HepG2 (cell line): Measurements from ENCODE around the gene ELAPOR1. TPM values are rescaled to one million over a fixed set of nuclear protein-coding genes. Genes with fewer than 3 reads are reported as not detected.

ENCODE experiments used
- ARID3A ChIP-seq: IDR thresholded peaks from 2 replicates; pipeline ENCODE4 v1.6.1; 2012; ENCODE audit warnings: low read depth, low read length, improper control_type of control experiment
- ARNTL ChIP-seq: sonication (generic); formaldehyde crosslinking; IDR thresholded peaks from 2 replicates; pipeline ENCODE4 v1.4.0; 2020; ENCODE audit warnings: mild to moderate bottlenecking, missing genetic modification reagents
- MIER2 ChIP-seq: IDR thresholded peaks from 2 replicates; pipeline ENCODE4 v1.6.1; 2016; ENCODE audit warnings: missing biosample characterization, missing genetic modification reagents
- ZBTB43 ChIP-seq: sonication (generic); formaldehyde crosslinking; conservative IDR thresholded peaks from 2 replicates; pipeline ENCODE4 v1.4.0; 2020; ENCODE audit warnings: missing genetic modification reagents
- ZNF432 ChIP-seq: sonication (generic); formaldehyde crosslinking; IDR thresholded peaks from 2 replicates; pipeline ENCODE4 v1.5.0; 2020; ENCODE audit warnings: missing genetic modification reagents, mild to moderate bottlenecking, borderline replicate concordance
- ZNF547 ChIP-seq: sonication (generic); formaldehyde crosslinking; IDR thresholded peaks from 2 replicates; pipeline ENCODE4 v1.5.1; 2020; ENCODE audit warnings: mild to moderate bottlenecking, missing genetic modification reagents
- ZNF564 ChIP-seq: sonication (generic); formaldehyde crosslinking; IDR thresholded peaks from 2 replicates; pipeline ENCODE4 v1.8.1; 2023; ENCODE audit warnings: mild to moderate bottlenecking, missing genetic modification reagents
- polyA plus RNA-seq, 8 experiments: library from polyadenylated mRNA; depleted of rRNA in 3 of 8; stranded (reverse) in 7 of 8; unstranded in 1 of 8; fragments of >200 nt; fragmentation: Illumina TruSeq in 4 of 8; extraction: Trizol in 4 of 8; gene quantifications; 2 replicates each; pipeline versions ENCODE4 v1.2.1 to v1.2.3, GENCODE V29; 2011 to 2016; ENCODE audit warnings: low read depth in 4 of 8, missing spikeins in 1 of 8, mixed read lengths in 1 of 8; ENCODE audit not compliant: insufficient read depth in 1 of 8
- total RNA-seq, 5 experiments: library from RNA; depleted of rRNA; stranded (reverse); fragments of >200 nt; fragmentation: Illumina TruSeq; extraction: Trizol; gene quantifications; 2 replicates each; pipeline ENCODE4 v1.2.3, GENCODE V29; 2016; ENCODE audit warnings: low read depth in 1 of 5
- TF ChIP-seq, protein P1 (sequence below): sonication (generic); formaldehyde crosslinking; IDR thresholded peaks from 2 replicates; pipeline ENCODE4 v1.8.0; 2022; ENCODE audit warnings: mild to moderate bottlenecking, missing genetic modification reagents
- TF ChIP-seq, protein P2 (sequence below): sonication (generic); formaldehyde crosslinking; IDR thresholded peaks from 2 replicates; pipeline ENCODE4 v1.4.0; 2020; ENCODE audit warnings: missing genetic modification reagents
- TF ChIP-seq, protein P3 (sequence below): sonication (generic); formaldehyde crosslinking; IDR thresholded peaks from 2 replicates; pipeline ENCODE4 v1.4.0; 2020; ENCODE audit warnings: missing genetic modification reagents, borderline replicate concordance
- TF ChIP-seq, protein P4 (sequence below), 2 experiments: fragments of 450-650 bp in 1 of 2; sonication (generic) in 1 of 2; formaldehyde crosslinking in 1 of 2; IDR thresholded peaks; 2 replicates each; pipeline versions ENCODE4 v1.6.1 to v1.8.0; 2016 to 2022; ENCODE audit warnings: antibody characterized with exemption in 1 of 2, mild to moderate bottlenecking in 1 of 2, missing genetic modification reagents in 1 of 2

The ELAPOR1 gene
- total and polyA plus RNA-seq, 2 of the 13 experiments (the other 11 are each of a cell fraction or from before 2014, with no cell fraction given) = 0.13 to 0.20 TPM

DNA sequence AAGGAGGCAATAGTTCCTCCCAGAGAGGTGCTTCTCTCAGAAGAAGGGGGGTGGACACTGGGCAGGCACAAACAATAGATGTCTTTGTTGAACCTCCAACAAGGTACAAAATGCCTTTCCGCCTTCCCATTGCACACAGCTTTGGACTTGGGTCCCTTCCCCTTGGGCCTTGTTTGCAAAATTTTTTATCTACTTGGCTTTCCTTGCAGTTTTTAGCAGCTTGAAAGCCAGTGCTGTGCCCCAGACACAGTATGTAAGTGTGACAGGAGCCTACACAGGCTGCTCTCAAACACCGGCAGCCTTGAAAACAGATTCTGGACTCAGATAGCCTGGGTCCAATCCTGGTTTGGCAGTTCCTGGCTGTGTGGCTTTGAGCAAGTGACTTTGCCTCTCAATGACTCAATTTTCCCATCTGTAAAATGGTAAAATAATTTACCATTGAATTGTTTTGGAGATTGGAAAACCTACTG is 43.0 kb downstream of the ELAPOR1 start (continued):
- TF ChIP-seq, protein P1, sequence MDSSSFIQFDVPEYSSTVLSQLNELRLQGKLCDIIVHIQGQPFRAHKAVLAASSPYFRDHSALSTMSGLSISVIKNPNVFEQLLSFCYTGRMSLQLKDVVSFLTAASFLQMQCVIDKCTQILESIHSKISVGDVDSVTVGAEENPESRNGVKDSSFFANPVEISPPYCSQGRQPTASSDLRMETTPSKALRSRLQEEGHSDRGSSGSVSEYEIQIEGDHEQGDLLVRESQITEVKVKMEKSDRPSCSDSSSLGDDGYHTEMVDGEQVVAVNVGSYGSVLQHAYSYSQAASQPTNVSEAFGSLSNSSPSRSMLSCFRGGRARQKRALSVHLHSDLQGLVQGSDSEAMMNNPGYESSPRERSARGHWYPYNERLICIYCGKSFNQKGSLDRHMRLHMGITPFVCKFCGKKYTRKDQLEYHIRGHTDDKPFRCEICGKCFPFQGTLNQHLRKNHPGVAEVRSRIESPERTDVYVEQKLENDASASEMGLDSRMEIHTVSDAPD (CRISPR knock-in tag) = peak; percentile 88
- TF ChIP-seq ZNF432 (CRISPR knock-in tag) (no peak), ZBTB43 (CRISPR knock-in tag) (peak; percentile 58; the same call in 1 of the 2 replicates), ZNF564 (no peak), ZNF547 (CRISPR knock-in tag) (no peak), MIER2 (CRISPR knock-in tag) (no peak), ARNTL (0 out of 2 replicates have a peak, but pooled peaks have one; percentile 47), ARID3A (0 out of 2 replicates have a peak, but pooled peaks have one; percentile 16)
- TF ChIP-seq, protein P2, sequence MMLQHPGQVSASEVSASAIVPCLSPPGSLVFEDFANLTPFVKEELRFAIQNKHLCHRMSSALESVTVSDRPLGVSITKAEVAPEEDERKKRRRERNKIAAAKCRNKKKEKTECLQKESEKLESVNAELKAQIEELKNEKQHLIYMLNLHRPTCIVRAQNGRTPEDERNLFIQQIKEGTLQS (CRISPR knock-in tag) = no peak
- TF ChIP-seq, protein P3, sequence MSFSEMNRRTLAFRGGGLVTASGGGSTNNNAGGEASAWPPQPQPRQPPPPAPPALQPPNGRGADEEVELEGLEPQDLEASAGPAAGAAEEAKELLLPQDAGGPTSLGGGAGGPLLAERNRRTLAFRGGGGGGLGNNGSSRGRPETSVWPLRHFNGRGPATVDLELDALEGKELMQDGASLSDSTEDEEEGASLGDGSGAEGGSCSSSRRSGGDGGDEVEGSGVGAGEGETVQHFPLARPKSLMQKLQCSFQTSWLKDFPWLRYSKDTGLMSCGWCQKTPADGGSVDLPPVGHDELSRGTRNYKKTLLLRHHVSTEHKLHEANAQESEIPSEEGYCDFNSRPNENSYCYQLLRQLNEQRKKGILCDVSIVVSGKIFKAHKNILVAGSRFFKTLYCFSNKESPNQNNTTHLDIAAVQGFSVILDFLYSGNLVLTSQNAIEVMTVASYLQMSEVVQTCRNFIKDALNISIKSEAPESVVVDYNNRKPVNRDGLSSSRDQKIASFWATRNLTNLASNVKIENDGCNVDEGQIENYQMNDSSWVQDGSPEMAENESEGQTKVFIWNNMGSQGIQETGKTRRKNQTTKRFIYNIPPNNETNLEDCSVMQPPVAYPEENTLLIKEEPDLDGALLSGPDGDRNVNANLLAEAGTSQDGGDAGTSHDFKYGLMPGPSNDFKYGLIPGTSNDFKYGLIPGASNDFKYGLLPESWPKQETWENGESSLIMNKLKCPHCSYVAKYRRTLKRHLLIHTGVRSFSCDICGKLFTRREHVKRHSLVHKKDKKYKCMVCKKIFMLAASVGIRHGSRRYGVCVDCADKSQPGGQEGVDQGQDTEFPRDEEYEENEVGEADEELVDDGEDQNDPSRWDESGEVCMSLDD (CRISPR knock-in tag) = peak; percentile 81; the same call in 1 of the 2 replicates
- TF ChIP-seq, protein P4, sequence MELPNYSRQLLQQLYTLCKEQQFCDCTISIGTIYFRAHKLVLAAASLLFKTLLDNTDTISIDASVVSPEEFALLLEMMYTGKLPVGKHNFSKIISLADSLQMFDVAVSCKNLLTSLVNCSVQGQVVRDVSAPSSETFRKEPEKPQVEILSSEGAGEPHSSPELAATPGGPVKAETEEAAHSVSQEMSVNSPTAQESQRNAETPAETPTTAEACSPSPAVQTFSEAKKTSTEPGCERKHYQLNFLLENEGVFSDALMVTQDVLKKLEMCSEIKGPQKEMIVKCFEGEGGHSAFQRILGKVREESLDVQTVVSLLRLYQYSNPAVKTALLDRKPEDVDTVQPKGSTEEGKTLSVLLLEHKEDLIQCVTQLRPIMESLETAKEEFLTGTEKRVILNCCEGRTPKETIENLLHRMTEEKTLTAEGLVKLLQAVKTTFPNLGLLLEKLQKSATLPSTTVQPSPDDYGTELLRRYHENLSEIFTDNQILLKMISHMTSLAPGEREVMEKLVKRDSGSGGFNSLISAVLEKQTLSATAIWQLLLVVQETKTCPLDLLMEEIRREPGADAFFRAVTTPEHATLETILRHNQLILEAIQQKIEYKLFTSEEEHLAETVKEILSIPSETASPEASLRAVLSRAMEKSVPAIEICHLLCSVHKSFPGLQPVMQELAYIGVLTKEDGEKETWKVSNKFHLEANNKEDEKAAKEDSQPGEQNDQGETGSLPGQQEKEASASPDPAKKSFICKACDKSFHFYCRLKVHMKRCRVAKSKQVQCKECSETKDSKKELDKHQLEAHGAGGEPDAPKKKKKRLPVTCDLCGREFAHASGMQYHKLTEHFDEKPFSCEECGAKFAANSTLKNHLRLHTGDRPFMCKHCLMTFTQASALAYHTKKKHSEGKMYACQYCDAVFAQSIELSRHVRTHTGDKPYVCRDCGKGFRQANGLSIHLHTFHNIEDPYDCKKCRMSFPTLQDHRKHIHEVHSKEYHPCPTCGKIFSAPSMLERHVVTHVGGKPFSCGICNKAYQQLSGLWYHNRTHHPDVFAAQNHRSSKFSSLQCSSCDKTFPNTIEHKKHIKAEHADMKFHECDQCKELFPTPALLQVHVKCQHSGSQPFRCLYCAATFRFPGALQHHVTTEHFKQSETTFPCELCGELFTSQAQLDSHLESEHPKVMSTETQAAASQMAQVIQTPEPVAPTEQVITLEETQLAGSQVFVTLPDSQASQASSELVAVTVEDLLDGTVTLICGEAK (IDR thresholded peaks at IDR 0.05) = no peak
- TF ChIP-seq, protein P4 (CRISPR knock-in tag; IDR thresholded peaks at IDR 0.05) = no peak
